Right atrium auricular region (tissue), 2 donors: ENCODE results near the gene TPST2. TPM values are rescaled to one million over a fixed set of nuclear protein-coding genes. Genes with fewer than 3 reads are reported as not detected.
A peak's percentile ranks its signal among the peaks of the same experiment; 100 is the strongest.

Experiments
- DNase-seq: peaks from one replicate; pipeline ENCODE4 v3.0.0-alpha.2; 2019; ENCODE audit warnings: low spot score
- H3K27ac ChIP-seq, 2 donors: fragments of 200-600 bp; sonication (generic); 1 replicate in 1 of 2; 2 replicates in 1 of 2; pipeline ENCODE4 v1.5.1; 2016 to 2019
- H3K27me3 ChIP-seq, 2 donors: fragments of 200-600 bp; sonication (generic); one replicate each; pipeline versions ENCODE4 v1.5.1 to v1.6.0; 2017 to 2019
- H3K36me3 ChIP-seq: fragments of 200-600 bp; sonication (generic); one replicate; pipeline ENCODE4 v1.5.1; 2016
- H3K4me1 ChIP-seq, 2 donors: fragments of 200-600 bp; sonication (generic); one replicate each; pipeline versions ENCODE4 v1.5.1 to v1.6.0; 2017 to 2019
- H3K4me3 ChIP-seq, 2 donors: fragments of 200-600 bp; sonication (generic); 1 replicate in 1 of 2; 2 replicates in 1 of 2; pipeline ENCODE4 v1.5.1; 2017 to 2019; ENCODE audit warnings: mild to moderate bottlenecking in 1 of 2, moderate library complexity in 1 of 2
- H3K9me3 ChIP-seq, 2 donors: fragments of 200-600 bp; sonication (generic); one replicate each; pipeline ENCODE4 v1.5.1; 2019
- CTCF ChIP-seq, 2 donors: fragments of 200-600 bp; sonication (generic); IDR thresholded peaks; one replicate each; pipeline ENCODE4 v1.5.1; 2019; ENCODE audit warnings: antibody characterized with exemption in 2 of 2
- total RNA-seq, 2 donors: library from RNA; depleted of rRNA; stranded (reverse); fragments of >200 nt; gene quantifications; one replicate each; pipeline ENCODE4 v1.1.0, GENCODE V29; 2016

TPST2 gene
- total RNA-seq, 2 donors from 2014 or later: 63.4 to 104 TPM

GRCh38 chr22:26516503-26516902, 73.4 kb downstream of the TPST2 start:
- Histone ChIP-seq H3K4me1 (peaks cover 0 to 18% of the 10 kb centered on the region in 2 donors), H3K9me3 (no peaks in the 10 kb centered on the region), H3K27ac (no peak overlapping the region), H3K27me3 (no peaks in the 10 kb centered on the region), H3K4me3 (no peak overlapping the region), H3K36me3 (no peaks in the 10 kb centered on the region)
- TF ChIP-seq CTCF (IDR thresholded peaks at IDR 0.05): no peak
- DNase-seq: no peak

GRCh38 chr22:26515931-26516330, 74.0 kb downstream of the TPST2 start:
- Histone ChIP-seq H3K27me3 (no peaks in the 10 kb centered on the region), H3K36me3 (no peaks in the 10 kb centered on the region), H3K27ac (no peak overlapping the region), H3K4me3 (no peak overlapping the region), H3K9me3 (no peaks in the 10 kb centered on the region), H3K4me1 (peaks cover 0 to 24% of the 10 kb centered on the region in 2 donors)
- DNase-seq: no peak
- TF ChIP-seq CTCF (IDR thresholded peaks at IDR 0.05): no peak

DNA sequence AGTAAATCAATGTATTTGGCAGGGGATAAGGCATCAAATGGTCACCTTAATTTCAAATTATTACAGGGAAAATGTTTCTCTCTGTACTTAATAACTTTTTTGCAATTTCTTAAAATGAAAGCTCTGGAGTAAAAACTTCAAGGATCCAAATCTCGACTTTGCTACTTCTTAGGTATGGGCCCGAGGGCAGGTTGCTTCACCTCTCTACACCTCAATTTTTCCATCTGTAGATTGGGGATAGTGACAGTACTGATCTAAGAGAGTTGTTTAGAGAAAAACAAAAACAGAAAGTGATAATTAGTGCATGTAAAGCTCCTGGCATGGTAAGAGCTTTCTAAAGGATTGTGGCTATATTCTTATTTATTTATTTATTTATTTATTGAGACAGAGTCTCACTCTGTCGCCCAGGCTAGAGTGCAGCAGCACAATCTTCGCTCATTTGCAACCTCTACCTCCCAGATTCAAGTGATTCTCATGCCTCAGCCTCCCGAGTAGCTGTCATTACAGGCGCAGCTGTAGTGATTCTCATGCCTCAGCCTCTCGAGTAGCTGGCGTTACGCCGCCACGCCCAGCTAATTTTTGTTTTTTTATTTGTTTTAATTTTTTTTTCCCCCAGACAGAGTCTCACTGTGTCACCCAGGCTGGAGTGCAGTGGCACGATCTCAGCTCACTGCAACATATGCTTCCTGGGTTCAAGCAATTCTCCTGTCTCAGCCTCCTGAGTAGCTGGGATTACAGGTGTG, 75.3 kb downstream of the TPST2 start:
- H3K36me3 ChIP-seq: peaks cover 11% of the 10 kb centered on the region
- no peak for DNase-seq
- H3K4me3 ChIP-seq: no peak overlapping the region
- H3K27me3 ChIP-seq: no peaks in the 10 kb centered on the region
- no peak overlapping the region for H3K27ac ChIP-seq
- H3K9me3 ChIP-seq: no peaks in the 10 kb centered on the region
- no peak for TF ChIP-seq CTCF (IDR thresholded peaks at IDR 0.05)
- H3K4me1 ChIP-seq: peaks cover 0 to 27% of the 10 kb centered on the region in 2 donors

DNA sequence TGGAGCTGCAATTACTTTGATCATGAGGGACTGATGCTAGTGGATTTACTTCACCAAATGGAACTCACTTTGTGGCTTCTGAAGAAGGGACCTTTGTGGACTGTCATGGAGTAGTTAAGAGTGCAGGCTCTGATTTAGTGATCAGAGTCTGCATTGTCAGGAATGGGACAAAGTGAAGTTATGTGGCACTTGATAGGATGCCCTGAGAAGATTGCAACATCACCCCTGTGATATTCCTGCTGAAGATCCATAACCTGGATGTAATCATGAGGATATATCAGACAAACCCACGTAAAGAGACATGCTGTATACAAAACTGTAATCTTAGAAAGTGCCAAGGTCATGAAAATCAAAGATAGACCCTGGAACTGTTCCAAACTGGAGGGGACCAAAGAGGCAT, 76.1 kb downstream of the TPST2 start:
- Histone ChIP-seq H3K27ac (no peak overlapping the region), H3K9me3 (no peaks in the 10 kb centered on the region), H3K36me3 (peaks cover 18% of the 10 kb centered on the region), H3K4me1 (peaks cover 0 to 27% of the 10 kb centered on the region in 2 donors), H3K27me3 (no peaks in the 10 kb centered on the region), H3K4me3 (no peak overlapping the region)
- TF ChIP-seq CTCF (IDR thresholded peaks at IDR 0.05): no peak
- no peak for DNase-seq

- peak; percentile 96 for DNase-seq
- H3K4me1 ChIP-seq: peaks cover 0 to 27% of the 10 kb centered on the region in 2 donors
- peak within 1 kb of the TSS; percentile 56 to 77 for H3K27ac ChIP-seq
- no peaks in the 10 kb centered on the region for H3K27me3 ChIP-seq
- H3K9me3 ChIP-seq: no peaks in the 10 kb centered on the region
- peak within 1 kb of the TSS; percentile 57 to 87 for H3K4me3 ChIP-seq
- TF ChIP-seq CTCF (IDR thresholded peaks at IDR 0.05): no peak
- peaks cover 29% of the 10 kb centered on the region for H3K36me3 ChIP-seq
Observed at GRCh38 chr22:26512149-26512793, 77.7 kb downstream of the TPST2 start, which contains the start of gene TFIP11. Gene TFIP11, minus strand, starts transcription at chr22:26512473. Its CDS starts 2,201 bp downstream, at chr22:26510272.
